Activated effector memory CD4-positive, alpha-beta T cell treated with anti-CD3 and anti-CD28 coated beads, Interleukin-2, amount 50 U/mL, for 16 hours (primary cell): ENCODE data around the gene ETFDH.
"Not testable (repeated sequence)": the region's sequence is repeated elsewhere in the genome, so short reads cannot be mapped to it uniquely, and the experiment has no call there.

ENCODE experiments used
- DNase-seq: peaks from one replicate; pipeline ENCODE4 v3.0.0-alpha.2; 2020

Gene ETFDH

GRCh38 chr4:158671915-158672806 is at the start of gene ETFDH:
TSS of gene ETFDH (plus strand) at chr4:158672296. CDS start at chr4:158672457, 161 bp downstream.
- peak; percentile 99 for DNase-seq

- DNase-seq = no peak
Observed at GRCh38 chr4:158624889-158625478, 47.1 kb upstream of the ETFDH start.

GRCh38 chr4:158625544-158625943 is 46.6 kb upstream of the ETFDH start:
- no peak for DNase-seq

GRCh38 chr4:158630893-158631292 is 41.2 kb upstream of the ETFDH start:
- DNase-seq = no peak

- DNase-seq = no peak
Observed at GRCh38 chr4:158636619-158637018, 35.5 kb upstream of the ETFDH start.

GRCh38 chr4:158644356-158644755 is 27.7 kb upstream of the ETFDH start:
- no peak for DNase-seq

GRCh38 chr4:158644760-158645159 is 27.3 kb upstream of the ETFDH start:
- DNase-seq = no peak

GRCh38 chr4:158649111-158649680 is 22.9 kb upstream of the ETFDH start:
- DNase-seq = no peak

- no peak for DNase-seq
Observed at GRCh38 chr4:158652920-158653319, 19.2 kb upstream of the ETFDH start.

GRCh38 chr4:158656439-158656838 is 15.7 kb upstream of the ETFDH start:
- no peak for DNase-seq

- no peak for DNase-seq
Observed at GRCh38 chr4:158657291-158657690, 14.8 kb upstream of the ETFDH start.

- not testable (repeated sequence) for DNase-seq
Observed at GRCh38 chr4:158663255-158663654, 8.8 kb upstream of the ETFDH start.

GRCh38 chr4:158663707-158664625 is 8.1 kb upstream of the ETFDH start:
- not testable (repeated sequence) for DNase-seq

- no peak for DNase-seq
Observed at GRCh38 chr4:158664806-158665205, 7.3 kb upstream of the ETFDH start.

- no peak for DNase-seq
Observed at GRCh38 chr4:158666892-158667291, 5.2 kb upstream of the ETFDH start.

GRCh38 chr4:158667651-158668198 is 4.4 kb upstream of the ETFDH start:
- peak; percentile 70 for DNase-seq

GRCh38 chr4:158669310-158669709 is 2.8 kb upstream of the ETFDH start:
- DNase-seq = no peak

GRCh38 chr4:158670975-158671664 is 976 bp upstream of the ETFDH start:
- peak; percentile 82 for DNase-seq

- no peak for DNase-seq
Observed at GRCh38 chr4:158671665-158671914, 506 bp upstream of the ETFDH start, which contains the start of gene C4orf46. TSS of gene C4orf46 (minus strand) at chr4:158671887. CDS start at chr4:158671801, 86 bp downstream.

- DNase-seq = no peak
Observed at GRCh38 chr4:158673633-158674032, 1.5 kb downstream of the ETFDH start.

- no peak for DNase-seq
Observed at GRCh38 chr4:158676076-158676475, 4.0 kb downstream of the ETFDH start.

GRCh38 chr4:158678767-158679166 is 6.7 kb downstream of the ETFDH start:
- no peak for DNase-seq
